Testis (tissue), 5 donors: Measurements from ENCODE around the gene ARF5. TPM values are rescaled to one million over a fixed set of nuclear protein-coding genes. Genes with fewer than 3 reads are reported as not detected.
"Not testable (repeated sequence)": the region's sequence is repeated elsewhere in the genome, so short reads cannot be mapped to it uniquely, and the experiment has no call there.

Experiments
- DNase-seq: peaks from one replicate; pipeline ENCODE4 v3.0.0-alpha.2; 2019
- H3K27ac ChIP-seq, 2 donors: fragments of 200-600 bp; sonication (generic); one replicate each; pipeline ENCODE4 v1.5.1; 2019
- H3K27me3 ChIP-seq: fragments of 200-600 bp; sonication (generic); one replicate; pipeline ENCODE4 v1.5.1; 2019
- H3K36me3 ChIP-seq: fragments of 200-600 bp; sonication (generic); one replicate; pipeline ENCODE4 v1.5.1; 2017; ENCODE audit warnings: low read depth; ENCODE audit errors: missing control alignments
- H3K4me1 ChIP-seq: fragments of 200-600 bp; sonication (generic); one replicate; pipeline ENCODE4 v1.5.1; 2019
- H3K4me3 ChIP-seq, 2 donors: fragments of 200-600 bp; sonication (generic); one replicate each; pipeline ENCODE4 v1.5.1; 2017 to 2019
- H3K9me3 ChIP-seq: fragments of 200-600 bp; sonication (generic); one replicate; pipeline ENCODE4 v1.5.1; 2017
- POLR2A ChIP-seq: fragments of 450-650 bp; IDR thresholded peaks from one replicate; pipeline ENCODE4 v1.6.1; 2017; ENCODE audit warnings: antibody characterized with exemption, mild to moderate bottlenecking, moderate library complexity
- WGBS, 2 donors: methylation state at CpG; one replicate each; pipeline ENCODE4 v1.1.5; 2018; 5-methylcytosine and 5-hydroxymethylcytosine counted together
- intact Hi-C: fragments of 100-400 bp; cut with DNase I; formaldehyde crosslinking; loops from one replicate; pipeline ENCODE4 v1.15.1; 2023; ENCODE audit warnings: low total_unique reads
- long read RNA-seq, 2 donors: transcript quantifications; one replicate each; lab custom pipeline, GENCODE V29; 2026
- polyA plus RNA-seq: library from polyadenylated mRNA; stranded (reverse); fragments of 350-450 nt; fragmentation: Illumina TruSeq; extraction: RNeasy Lipid Tissue Mini Kit (QIAGEN cat#74804); gene quantifications from one replicate; pipeline ENCODE4 v1.2.3, GENCODE V29; 2014; ENCODE audit warnings: low read depth, low replicate concordance; ENCODE audit not compliant: insufficient read depth
- total RNA-seq, 2 donors: library from RNA; depleted of rRNA; stranded (reverse); fragments of >200 nt; gene quantifications; one replicate each; pipeline ENCODE4 v1.2.3, GENCODE V29; 2016
- TF ChIP-seq, protein P1 (sequence below), 3 experiments: fragments of 450-650 bp in 2 of 3; fragments of 200-600 bp in 1 of 3; sonication (generic) in 1 of 3; IDR thresholded peaks; one replicate each; pipeline ENCODE4 v1.5.1; 2016 to 2019; ENCODE audit warnings: antibody characterized with exemption in 3 of 3, mild to moderate bottlenecking in 2 of 3, moderate library complexity in 1 of 3

Gene ARF5
- 100 to 1,000 TPM; 171 to 190 TPM for total RNA-seq
- polyA plus RNA-seq: 161 TPM
- long read RNA-seq, donor 1, transcript ARF5-201 (6 exons, 1,103 nt): major isoform, 138 of 178 reads
- long read RNA-seq, donor 1, partial matches to known transcripts: 36 of 178 reads
- long read RNA-seq, donor 1, other reads (novel, unspliced or antisense): 0 of 178 reads
- long read RNA-seq, donor 2, transcript ARF5-201 (6 exons, 1,103 nt): major isoform, 84 of 94 reads
- long read RNA-seq, donor 2, partial matches to known transcripts: 8 of 94 reads
- long read RNA-seq, donor 2, other reads (novel, unspliced or antisense): 0 of 94 reads

DNA sequence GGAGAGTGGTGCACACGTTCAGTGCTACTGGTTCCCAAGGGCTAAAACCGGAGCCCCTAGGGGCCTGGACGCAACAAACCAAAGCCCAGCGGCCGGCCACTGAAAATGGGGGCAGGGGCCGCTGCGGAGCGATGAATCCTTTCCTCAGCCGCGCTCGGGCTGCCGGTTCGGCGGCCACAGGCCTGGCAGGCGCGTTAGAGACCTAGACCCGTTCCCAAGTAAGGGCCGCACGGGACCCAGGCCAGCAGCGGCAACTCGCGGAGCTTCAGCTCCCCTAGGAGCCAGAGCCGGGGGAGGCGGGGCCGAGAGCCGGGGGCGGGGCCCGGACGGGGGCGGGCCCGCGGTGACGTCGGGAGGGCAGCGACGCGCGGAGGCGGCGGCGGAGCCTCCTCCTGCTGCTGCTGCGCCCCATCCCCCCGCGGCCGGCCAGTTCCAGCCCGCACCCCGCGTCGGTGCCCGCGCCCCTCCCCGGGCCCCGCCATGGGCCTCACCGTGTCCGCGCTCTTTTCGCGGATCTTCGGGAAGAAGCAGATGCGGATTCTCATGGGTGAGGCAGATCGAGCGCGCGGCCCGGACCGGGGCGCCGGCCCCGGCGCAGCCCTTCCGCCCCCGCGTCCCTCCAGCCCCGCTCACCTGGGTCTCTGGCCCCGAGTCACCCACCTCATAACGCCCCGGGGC is at the start of gene ARF5:
Gene ARF5, plus strand, starts transcription at position 393 of the 678 bp plus-strand sequence. Its CDS starts 88 bp downstream, at position 481.
- Histone ChIP-seq H3K4me3 (peak within 1 kb of the TSS; percentile 91 to 96), H3K36me3 (no peaks in the 10 kb centered on the region), H3K27ac (peak within 1 kb of the TSS; percentile 73 to 93), H3K4me1 (peaks cover 32% of the 10 kb centered on the region), H3K9me3 (no peaks in the 10 kb centered on the region), H3K27me3 (no peaks in the 10 kb centered on the region)
- WGBS, 2 donors: 0% methylated on average over 14 to 54 of the region's 77 CpGs
- no peak for TF ChIP-seq POLR2A
- TF ChIP-seq, protein P1, sequence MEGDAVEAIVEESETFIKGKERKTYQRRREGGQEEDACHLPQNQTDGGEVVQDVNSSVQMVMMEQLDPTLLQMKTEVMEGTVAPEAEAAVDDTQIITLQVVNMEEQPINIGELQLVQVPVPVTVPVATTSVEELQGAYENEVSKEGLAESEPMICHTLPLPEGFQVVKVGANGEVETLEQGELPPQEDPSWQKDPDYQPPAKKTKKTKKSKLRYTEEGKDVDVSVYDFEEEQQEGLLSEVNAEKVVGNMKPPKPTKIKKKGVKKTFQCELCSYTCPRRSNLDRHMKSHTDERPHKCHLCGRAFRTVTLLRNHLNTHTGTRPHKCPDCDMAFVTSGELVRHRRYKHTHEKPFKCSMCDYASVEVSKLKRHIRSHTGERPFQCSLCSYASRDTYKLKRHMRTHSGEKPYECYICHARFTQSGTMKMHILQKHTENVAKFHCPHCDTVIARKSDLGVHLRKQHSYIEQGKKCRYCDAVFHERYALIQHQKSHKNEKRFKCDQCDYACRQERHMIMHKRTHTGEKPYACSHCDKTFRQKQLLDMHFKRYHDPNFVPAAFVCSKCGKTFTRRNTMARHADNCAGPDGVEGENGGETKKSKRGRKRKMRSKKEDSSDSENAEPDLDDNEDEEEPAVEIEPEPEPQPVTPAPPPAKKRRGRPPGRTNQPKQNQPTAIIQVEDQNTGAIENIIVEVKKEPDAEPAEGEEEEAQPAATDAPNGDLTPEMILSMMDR (IDR thresholded peaks at IDR 0.05): no peak
- peak; percentile 91 for DNase-seq
- intact Hi-C loops: no loop called here

DNA sequence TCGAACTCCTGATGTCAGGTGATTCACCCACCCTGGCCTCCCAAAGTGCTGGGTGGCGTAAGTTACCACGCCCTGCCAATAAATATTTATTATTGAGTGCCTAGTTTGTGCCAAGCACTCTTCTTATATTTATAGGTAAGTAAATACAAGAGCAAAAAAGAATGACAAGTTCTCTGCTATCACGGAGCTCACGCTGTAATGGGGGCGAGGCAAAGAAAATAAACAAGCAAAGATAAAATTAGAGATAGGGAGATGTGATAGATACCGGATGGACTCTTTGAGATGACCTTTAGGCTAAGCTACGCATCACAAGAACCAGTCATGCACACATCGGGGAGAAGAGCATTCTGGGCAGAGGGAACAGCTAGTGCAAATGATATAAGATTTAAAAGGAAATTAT is 49.1 kb upstream of the ARF5 start:
- Histone ChIP-seq H3K36me3 (no peaks in the 10 kb centered on the region), H3K27me3 (no peaks in the 10 kb centered on the region), H3K4me3 (no peak overlapping the region), H3K27ac (no peak overlapping the region), H3K4me1 (no peaks in the 10 kb centered on the region), H3K9me3 (no peaks in the 10 kb centered on the region)
- intact Hi-C loops: no loop called here
- DNase-seq: no peak
- TF ChIP-seq POLR2A: no peak
- TF ChIP-seq, protein P1 (IDR thresholded peaks at IDR 0.05): no peak
- 56 to 65% methylated on average over 9 of the region's 9 CpGs for WGBS, 2 donors

DNA sequence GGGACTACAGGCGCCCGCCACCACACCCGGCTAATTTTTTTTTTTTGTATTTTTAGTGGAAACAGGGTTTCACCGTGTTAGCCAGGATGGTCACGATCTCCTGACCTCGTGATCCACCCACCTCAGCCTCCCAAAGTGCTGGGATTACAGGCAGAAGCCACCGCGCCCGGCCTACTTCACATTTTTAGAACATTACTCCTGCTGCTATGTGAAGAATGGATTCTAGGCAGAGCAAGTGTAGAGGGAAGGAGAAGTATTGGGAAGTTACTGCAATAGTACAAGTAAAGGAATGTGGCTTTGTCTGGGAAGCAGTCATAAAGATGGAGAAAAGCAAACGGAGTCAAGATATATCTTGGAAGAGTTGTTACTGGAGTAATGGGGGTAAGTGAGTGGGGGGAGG is 47.8 kb upstream of the ARF5 start:
- H3K4me3 ChIP-seq, intact Hi-C loops, H3K9me3 ChIP-seq, DNase-seq, H3K27ac ChIP-seq, H3K4me1 ChIP-seq, H3K36me3 ChIP-seq, H3K27me3 ChIP-seq: not testable (repeated sequence)
- 53 to 69% methylated on average over 10 of the region's 10 CpGs for WGBS, 2 donors

DNA sequence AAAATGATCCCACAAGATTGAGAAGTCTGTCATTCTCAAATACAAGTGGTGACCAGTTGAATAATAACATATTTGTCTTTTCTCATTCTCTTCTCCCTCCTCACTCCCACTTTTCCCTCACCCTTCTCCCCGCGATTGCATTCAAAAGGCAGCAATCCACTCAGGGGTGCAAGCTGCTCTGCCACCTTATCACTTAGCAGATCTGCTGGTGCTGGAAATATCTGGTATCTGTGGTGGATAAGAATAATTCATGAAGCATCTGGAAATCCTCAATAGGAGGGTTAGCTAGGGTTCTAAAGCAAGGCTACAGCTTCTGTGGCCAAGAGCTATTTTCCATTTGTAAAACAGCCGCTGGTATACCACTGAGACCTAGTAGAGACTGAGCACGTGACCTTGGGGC is 46.7 kb upstream of the ARF5 start:
- Histone ChIP-seq H3K27me3 (no peaks in the 10 kb centered on the region), H3K4me1 (no peaks in the 10 kb centered on the region), H3K36me3 (no peaks in the 10 kb centered on the region), H3K4me3 (no peak overlapping the region), H3K27ac (no peak overlapping the region), H3K9me3 (no peaks in the 10 kb centered on the region)
- WGBS, 2 donors: 78 to 80% methylated on average over 4 of the region's 4 CpGs
- intact Hi-C loops: no loop called here
- no peak for DNase-seq
- TF ChIP-seq, protein P1 (IDR thresholded peaks at IDR 0.05): no peak
- no peak for TF ChIP-seq POLR2A

DNA sequence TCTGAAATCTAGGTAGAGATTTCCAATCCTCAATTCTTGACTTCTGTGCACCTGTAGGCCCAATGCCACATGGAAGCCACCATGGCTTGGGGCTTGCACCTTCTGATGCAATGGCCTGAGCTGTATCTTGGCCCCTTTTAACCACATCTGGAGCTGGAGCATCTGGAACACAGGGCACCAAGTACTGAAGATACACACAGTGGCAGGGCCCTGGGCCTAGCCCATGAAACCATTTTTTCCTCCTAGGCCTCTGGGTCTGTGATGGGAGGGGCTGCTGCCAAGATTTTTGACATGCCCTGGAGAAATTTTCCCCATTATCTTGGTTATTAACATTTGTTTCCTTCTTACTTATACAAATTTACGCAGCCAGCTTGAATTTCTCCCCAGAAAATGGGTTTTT is 41.9 kb upstream of the ARF5 start:
- DNase-seq: no peak
- no peaks in the 10 kb centered on the region for H3K27me3 ChIP-seq
- intact Hi-C loops: no loop called here
- no peaks in the 10 kb centered on the region for H3K36me3 ChIP-seq
- 77 to 93% methylated on average over 1 of the region's 1 CpG for WGBS, 2 donors
- H3K4me3 ChIP-seq: no peak overlapping the region
- no peak for TF ChIP-seq POLR2A
- TF ChIP-seq, protein P1 (IDR thresholded peaks at IDR 0.05): no peak
- H3K4me1 ChIP-seq: no peaks in the 10 kb centered on the region
- no peaks in the 10 kb centered on the region for H3K9me3 ChIP-seq
- no peak overlapping the region for H3K27ac ChIP-seq
